HG03039 (cell line): ENCODE results near the gene KLRD1.
"Not testable (repeated sequence)": the region's sequence is repeated elsewhere in the genome, so short reads cannot be mapped to it uniquely, and the experiment has no call there.

Experiments used
- ATAC-seq: cut with Tn5 transposase; IDR thresholded peaks from one replicate; pipeline ENCODE4 v1.9.1; 2021; ENCODE audit warnings: mild to moderate bottlenecking, moderate library complexity; ENCODE audit not compliant: unreplicated experiment

Gene KLRD1

GRCh38 chr12:10368206-10369171 lies 60.8 kb downstream of the KLRD1 start:
- no peak for ATAC-seq

- no peak for ATAC-seq
Measured at GRCh38 chr12:10369557-10370415, 62.1 kb downstream of the KLRD1 start.

GRCh38 chr12:10371893-10372535 lies 64.3 kb downstream of the KLRD1 start:
- ATAC-seq = not testable (repeated sequence)

GRCh38 chr12:10372559-10372958 lies 64.9 kb downstream of the KLRD1 start:
- no peak for ATAC-seq

- ATAC-seq = no peak
Measured at GRCh38 chr12:10374624-10375018, 67.0 kb downstream of the KLRD1 start.

- ATAC-seq = not testable (repeated sequence)
Measured at GRCh38 chr12:10378737-10379136, 71.1 kb downstream of the KLRD1 start.
